Activated effector memory CD4-positive, alpha-beta T cell treated with anti-CD3 and anti-CD28 coated beads, Interleukin-2, amount 50 U/mL, for 16 hours (primary cell): ENCODE measurements around the gene ALS2CL.
"Not testable (repeated sequence)": the region's sequence is repeated elsewhere in the genome, so short reads cannot be mapped to it uniquely, and the experiment has no call there.

ENCODE experiments used
- DNase-seq: peaks from one replicate; pipeline ENCODE4 v3.0.0-alpha.2; 2020

Gene ALS2CL, protein sequence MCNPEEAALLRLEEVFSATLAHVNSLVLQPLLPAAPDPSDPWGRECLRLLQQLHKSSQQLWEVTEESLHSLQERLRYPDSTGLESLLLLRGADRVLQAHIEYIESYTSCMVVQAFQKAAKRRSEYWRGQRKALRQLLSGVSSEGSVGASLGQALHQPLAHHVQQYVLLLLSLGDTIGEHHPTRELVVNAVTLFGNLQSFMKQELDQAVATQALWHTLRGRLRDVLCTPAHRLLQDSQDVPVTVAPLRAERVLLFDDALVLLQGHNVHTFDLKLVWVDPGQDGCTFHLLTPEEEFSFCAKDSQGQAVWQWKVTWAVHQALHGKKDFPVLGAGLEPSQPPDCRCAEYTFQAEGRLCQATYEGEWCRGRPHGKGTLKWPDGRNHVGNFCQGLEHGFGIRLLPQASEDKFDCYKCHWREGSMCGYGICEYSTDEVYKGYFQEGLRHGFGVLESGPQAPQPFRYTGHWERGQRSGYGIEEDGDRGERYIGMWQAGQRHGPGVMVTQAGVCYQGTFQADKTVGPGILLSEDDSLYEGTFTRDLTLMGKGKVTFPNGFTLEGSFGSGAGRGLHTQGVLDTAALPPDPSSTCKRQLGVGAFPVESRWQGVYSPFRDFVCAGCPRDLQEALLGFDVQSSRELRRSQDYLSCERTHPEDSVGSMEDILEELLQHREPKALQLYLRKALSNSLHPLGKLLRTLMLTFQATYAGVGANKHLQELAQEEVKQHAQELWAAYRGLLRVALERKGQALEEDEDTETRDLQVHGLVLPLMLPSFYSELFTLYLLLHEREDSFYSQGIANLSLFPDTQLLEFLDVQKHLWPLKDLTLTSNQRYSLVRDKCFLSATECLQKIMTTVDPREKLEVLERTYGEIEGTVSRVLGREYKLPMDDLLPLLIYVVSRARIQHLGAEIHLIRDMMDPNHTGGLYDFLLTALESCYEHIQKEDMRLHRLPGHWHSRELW

DNA sequence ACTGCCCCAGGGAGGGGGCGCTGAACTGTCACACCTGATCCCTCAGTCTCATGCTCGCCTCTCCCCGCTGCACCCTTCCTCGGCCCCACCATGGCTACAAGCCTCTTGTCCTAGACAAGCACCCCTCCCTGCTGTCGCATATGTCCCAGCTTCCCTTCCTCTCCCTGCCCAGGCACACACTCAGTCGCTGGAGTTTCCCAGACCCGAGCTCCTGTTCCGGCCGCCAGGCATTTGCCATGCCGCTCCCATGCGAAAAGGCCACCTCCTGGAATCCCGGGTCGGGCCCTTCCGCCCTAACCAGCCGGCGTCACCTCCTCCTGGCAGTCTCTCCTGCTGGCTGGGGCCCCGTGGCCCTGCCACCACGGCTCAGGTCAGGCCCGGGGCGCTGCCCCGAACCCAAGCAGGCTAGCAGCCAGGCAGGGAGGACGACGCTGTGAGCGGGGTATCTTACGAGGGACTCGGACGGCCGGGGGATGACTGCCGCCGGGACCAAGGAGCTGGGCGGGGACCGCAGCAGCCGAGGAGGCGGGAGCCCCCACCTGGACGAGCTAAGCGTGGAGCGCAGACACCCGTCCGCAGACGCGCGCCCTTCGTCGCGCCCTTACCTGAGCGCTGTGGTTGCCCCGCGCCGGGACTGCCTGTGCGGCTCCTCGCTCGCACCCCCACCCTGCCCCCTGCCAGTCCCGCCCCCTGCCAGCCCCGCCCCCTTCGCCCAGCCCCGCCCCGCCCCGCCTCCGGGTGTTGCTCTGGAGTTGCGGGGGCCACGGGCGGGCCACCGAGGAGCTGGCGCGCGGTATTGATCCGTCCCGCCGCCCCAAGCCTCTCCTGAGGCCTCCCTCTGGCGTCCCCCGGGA lies at the start of gene ALS2CL:
ALS2CL (minus strand) TSS at position 642 of the 854 bp plus-strand sequence. CDS start 4,239 bp downstream, outside the sequence.
- peak; percentile 90 for DNase-seq

DNA sequence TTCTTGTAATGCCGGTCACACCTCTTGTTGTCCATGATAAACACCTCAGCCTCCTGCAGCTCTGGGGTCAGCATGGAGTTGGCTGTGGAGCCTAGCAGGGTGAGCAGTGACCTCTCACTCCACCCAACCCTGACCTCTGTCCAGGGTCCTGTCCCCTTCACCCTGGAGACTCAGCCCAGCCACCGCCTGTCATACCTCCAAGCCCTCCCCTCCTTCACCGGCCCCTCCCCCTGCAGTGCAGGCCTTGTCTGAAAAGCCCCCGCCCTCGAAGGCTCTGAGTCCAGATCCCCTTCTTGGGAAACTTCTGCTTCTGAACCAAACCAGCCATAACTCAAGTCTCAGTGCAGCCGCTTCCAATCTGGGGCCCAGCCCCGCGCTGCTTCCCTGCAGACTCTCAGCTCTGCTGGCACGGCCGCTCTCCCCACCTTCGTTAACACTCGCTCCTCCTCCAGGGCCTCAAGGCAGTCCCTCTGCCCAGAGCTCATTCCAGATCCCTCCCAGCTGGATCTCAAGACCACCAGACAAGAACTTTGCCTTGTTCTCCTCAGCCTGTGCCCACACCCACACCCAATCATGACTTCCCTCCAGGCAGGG lies 49.6 kb upstream of the ALS2CL start:
- DNase-seq: no peak

DNA sequence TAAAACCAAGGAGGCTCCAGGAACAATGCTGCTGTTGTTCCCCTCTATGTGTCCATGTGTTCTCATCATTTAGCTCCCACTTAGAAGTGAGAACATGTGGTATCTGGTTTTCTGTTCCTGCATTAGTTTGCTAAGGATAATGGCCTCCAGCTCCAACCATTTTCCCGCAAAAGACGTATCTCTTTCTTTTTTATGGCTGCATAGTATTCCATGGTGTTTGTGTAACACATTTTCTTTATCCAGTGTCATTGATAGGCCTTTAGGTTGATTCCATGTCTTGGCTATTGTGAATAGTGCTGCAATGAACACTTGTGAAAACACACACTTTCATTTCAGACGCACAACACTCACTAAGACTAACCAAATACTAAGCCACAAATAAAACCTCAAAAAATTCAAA lies 46.1 kb upstream of the ALS2CL start:
- DNase-seq: not testable (repeated sequence)

DNA sequence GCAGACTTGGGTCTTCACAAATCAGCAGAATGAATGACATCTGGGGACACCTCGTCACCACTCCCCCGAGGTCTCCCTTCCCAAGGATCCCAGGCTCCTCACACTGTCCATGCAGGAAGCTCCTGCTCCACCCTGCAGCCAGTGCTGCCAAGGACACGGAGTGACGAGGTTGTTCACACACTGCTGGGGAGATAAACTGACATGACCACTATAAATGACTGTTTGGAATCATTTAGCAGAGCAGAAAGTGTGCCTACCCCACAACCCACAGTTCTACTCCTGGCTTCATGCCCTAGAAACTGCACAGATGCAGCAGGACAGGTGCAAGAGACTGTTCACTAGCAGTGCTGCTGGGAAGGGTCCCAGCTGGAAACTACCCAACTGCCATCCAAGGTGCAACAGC lies 43.9 kb upstream of the ALS2CL start:
- no peak for DNase-seq

DNA sequence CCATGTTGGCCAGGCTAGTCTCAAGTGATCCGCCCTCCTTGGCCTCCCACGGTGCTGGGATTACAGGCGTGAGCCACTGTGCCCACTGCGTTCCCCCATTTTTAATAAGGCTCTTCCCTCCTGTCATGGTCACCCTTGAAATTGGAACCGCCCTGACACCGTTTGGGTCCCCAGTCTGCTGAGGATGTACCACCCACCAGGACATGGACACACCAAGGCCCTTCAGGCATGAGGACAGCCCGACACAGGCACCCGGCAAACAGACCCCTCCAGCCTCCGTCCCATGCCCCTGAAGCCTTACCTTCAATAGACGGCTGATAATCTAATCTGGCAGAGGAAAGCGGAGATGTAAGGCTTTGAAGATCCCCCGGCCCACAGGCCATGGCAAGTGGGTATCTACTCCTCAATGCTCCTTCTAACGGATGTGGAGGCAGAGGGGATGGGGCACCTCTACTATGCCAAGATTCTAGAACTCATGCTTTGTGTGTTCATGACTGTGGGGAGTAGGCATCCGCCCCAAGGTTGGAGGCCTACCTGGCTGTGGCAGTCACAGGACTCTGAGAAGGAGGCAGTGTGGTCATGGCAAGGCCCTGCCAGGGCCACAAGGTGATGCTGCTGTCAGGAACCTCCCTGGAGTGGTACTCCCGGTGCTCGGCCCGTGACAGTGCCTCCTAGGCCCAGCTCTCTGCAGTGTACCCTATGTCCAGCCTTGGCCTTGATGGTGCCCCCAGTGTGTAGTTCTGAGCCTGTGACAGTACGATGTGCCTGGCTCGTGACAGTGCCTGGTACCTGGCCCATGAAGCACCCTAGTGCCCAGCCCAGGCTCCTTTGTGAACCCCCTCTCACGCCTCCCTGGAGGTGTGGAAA lies 42.8 kb upstream of the ALS2CL start:
- DNase-seq: no peak

- no peak for DNase-seq
These were observed 41.3 kb upstream of the ALS2CL start for GRCh38 chr3:46734773-46735172.

GRCh38 chr3:46733026-46733800 lies 39.7 kb upstream of the ALS2CL start:
- DNase-seq: no peak

GRCh38 chr3:46731795-46732194 lies 38.3 kb upstream of the ALS2CL start:
- DNase-seq: no peak

DNA sequence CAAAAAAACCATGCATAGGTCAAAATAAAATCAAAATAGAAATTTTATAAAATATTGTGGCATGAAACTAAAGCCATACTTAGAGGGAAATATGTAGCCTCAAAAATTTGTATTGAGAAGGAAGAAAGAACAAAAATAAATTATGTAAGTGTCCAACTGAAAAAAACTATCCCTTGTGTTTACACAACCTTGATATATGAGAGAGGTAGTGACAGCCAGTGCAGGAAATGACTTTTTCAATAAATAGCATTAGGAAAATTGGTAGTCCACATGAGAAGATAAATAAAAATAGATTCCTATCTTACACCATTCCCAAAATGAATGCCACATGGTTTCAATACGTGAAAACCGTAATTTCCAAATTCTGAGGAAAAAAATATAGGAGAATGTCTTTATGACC lies 37.3 kb upstream of the ALS2CL start:
- no peak for DNase-seq

DNA sequence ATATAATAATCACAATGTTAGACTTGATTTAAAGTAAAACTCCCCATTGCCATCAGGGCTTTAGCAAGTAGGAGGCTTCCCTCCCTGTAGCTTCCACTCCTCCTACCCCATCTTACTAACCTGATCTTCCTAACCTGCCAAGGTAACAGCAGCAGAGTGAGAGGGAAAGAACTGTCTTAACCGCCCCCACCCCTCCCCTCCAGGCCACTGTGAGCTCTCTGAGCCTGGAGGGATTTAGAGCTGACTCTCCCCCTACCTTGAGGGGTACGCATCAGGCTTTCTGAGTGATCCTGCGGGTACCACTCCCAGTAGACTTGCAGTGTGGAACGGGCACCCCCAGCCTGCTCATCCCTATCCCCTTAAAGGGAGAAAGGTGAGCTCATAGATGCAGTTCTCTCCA lies 35.6 kb upstream of the ALS2CL start:
- no peak for DNase-seq

DNA sequence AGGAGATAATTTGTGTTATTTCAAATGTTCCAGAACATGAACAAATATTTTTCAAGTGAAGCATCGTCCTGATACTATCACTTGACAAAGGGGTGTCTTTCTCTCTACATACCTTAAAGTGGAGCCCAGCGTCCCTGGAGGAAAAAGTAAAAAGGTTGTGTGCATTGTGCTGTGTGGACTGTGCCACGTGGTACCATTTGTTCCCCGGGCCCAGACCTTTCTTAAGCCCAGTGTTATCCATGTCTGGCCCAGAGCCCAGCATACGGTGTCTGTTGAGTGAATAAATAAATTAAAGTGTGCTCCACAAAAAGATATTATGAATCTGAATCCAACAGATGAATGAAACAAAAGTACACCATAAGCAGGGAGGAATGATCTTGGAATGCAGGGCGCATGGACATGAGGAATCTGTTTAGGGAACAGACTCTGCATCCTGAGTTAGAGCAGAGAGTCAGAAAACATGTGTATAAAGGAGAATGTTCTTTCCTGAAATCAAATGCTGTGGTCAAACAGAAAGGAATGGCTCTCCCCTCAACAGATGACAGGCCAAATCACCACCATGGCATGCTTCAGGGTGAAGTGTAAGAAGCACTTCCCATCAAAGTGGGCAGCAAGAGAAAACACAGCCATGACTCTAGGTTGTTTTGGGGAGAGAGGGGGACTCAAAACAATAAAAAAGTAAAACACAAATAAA lies 32.3 kb upstream of the ALS2CL start:
- DNase-seq: no peak

DNA sequence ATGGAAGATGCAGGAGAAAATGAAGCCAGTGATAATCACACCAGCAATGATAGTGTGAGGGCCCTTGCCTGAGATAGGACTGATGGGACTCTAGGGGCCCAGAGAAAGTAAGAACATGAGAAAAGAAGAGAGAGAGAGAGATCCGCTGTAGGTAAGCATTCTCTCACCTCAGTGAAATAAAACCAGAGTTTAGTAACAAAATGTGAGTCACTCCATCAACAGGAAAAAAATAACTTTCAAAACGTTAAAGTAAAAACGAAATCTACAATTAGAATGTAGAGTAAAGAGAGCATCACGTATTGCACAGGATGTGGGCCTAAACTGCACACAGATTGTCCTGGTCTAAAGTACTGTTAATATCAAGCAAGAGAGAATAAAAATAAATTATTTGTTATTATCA lies 30.9 kb upstream of the ALS2CL start:
- DNase-seq: no peak

DNA sequence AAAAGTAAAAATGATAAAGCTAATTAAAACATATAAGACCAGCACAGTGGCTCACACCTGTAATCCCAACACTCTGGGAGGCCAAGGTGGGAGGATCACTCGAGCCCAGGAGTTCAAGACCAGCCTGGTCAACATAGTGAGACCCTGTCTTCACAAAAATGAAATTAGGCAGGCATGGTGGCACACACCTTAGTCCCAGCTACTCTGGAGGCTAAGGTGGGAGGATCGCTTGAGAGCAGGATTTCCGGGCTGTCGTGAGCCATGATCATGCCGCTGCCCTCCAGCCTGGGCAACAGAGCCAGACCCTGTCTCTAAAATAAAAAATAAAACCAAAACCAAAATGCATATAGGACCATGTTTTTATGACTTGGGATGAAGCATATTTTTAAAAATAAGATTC lies 29.0 kb upstream of the ALS2CL start:
- no peak for DNase-seq

DNA sequence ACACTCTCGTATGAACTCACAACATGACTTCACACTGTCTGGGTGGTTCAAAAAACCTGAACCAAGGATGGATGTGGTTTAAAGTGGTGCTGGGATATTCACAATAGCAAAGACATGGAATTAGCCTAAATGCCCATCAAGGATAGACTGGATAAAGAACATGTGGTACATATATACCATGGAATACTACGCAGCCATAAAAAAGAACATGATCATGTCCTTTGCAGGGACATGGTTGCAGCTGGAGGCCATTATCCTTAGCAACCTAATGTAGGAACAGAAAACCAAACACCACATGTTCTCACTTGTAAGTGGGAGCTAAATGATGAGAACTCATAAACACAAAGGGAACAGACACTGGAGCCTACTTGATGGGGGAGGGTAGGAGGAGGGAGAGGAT lies 27.5 kb upstream of the ALS2CL start:
- DNase-seq: no peak

DNA sequence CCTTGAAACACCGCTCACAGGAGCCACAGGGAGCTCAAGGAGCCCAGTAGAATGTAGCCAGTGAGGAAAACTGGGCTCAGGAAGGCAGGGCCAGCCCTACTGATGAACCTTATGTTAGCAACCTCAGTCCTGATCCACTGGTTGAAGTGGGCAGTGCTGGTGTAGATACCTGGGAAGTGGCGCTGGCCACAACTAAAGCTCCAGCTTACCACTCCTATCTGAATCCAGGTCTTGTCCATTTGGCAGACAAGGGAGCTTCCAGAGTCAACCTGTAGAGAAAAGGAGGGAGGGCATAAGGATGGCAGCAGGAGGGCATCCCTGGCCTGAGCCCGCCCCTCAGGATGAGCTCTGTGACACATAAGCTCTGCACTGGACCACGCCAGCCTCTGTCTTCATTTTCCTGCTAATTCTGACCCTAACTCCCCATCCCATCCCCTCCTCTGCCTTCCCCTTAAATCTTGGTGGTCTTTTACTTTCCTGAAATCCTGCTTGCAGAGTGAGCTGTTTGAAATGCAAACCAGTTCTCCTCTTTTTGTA lies 26.3 kb upstream of the ALS2CL start:
- DNase-seq: no peak

- no peak for DNase-seq
These were observed 25.6 kb upstream of the ALS2CL start for GRCh38 chr3:46719044-46719565.

- DNase-seq: no peak
These were observed 24.2 kb upstream of the ALS2CL start, which contains the start of gene PRSS50 for GRCh38 chr3:46717447-46718231. Gene PRSS50, minus strand, starts transcription at chr3:46717869. Its CDS starts 45 bp downstream, at chr3:46717824.
